AG09319 (cell line): Measurements from ENCODE around the gene SERINC3.
"Not testable (repeated sequence)": the region's sequence is repeated elsewhere in the genome, so short reads cannot be mapped to it uniquely, and the experiment has no call there.

Source experiments
- DNase-seq: peaks from one replicate; pipeline ENCODE4 v3.0.0-alpha.2; 2010; ENCODE audit warnings: low read depth; ENCODE audit errors: extremely low read depth
- TF ChIP-seq, protein P1 (sequence below): IDR thresholded peaks from 2 replicates; pipeline ENCODE4 v1.5.1; 2011; ENCODE audit warnings: low read depth, mild to moderate bottlenecking, inconsistent platforms, low read length, moderate library complexity

The SERINC3 gene

DNA sequence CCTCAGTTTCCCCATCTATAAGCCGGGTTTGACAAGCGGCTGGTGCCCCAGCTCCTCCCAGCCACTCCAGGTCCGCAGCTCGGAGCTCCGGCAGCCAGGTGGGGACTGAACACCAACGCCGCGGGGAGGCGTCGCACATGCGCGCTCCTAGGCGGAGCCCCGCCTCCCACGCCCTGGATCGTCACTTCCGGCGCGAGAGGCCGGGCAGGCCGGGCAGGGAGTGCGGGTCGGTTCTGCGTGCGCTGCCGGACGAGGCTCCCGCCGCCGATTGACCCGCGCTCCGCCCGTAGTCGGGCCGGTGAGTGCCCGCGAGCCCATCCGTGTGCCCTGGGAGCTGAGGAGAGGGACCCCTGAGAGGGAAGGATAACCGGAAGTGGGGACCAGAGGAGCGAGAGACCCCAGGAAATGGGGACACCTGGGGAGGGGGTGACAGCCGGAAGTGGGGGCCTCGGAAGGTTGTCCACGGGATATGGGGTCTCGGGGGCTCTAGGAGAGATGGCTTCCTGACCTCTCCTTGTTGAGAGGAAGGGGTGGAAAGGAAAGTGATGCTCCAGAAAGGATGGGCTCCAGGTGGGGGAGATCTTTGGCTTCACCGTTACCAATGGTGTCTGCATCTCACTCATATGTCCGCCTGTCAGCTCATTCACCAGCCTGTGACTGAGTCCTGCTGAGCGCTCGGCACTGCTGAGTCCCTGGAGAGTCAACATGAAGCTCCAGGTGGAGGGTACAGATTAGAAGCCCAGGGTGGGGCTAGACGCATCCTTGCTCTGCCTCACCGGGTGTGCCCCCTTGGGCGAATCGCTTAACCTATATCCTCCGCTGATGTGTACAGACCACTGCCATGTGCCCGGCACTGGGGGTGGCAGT is 45.9 kb downstream of the SERINC3 start, which contains the start of gene TTPAL:
Gene TTPAL, plus strand, starts transcription at position 181 of the 867 bp plus-strand sequence. CDS start 4,126 bp downstream, outside the sequence.
- no peak for DNase-seq
- TF ChIP-seq, protein P1, sequence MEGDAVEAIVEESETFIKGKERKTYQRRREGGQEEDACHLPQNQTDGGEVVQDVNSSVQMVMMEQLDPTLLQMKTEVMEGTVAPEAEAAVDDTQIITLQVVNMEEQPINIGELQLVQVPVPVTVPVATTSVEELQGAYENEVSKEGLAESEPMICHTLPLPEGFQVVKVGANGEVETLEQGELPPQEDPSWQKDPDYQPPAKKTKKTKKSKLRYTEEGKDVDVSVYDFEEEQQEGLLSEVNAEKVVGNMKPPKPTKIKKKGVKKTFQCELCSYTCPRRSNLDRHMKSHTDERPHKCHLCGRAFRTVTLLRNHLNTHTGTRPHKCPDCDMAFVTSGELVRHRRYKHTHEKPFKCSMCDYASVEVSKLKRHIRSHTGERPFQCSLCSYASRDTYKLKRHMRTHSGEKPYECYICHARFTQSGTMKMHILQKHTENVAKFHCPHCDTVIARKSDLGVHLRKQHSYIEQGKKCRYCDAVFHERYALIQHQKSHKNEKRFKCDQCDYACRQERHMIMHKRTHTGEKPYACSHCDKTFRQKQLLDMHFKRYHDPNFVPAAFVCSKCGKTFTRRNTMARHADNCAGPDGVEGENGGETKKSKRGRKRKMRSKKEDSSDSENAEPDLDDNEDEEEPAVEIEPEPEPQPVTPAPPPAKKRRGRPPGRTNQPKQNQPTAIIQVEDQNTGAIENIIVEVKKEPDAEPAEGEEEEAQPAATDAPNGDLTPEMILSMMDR = peak; percentile 42

- no peak for DNase-seq
- TF ChIP-seq, protein P1 = no peak
Measured at GRCh38 chr20:44475372-44475693, 46.5 kb downstream of the SERINC3 start.

GRCh38 chr20:44472283-44472682 is 49.6 kb downstream of the SERINC3 start:
- not testable (repeated sequence) for DNase-seq

GRCh38 chr20:44471481-44471882 is 50.4 kb downstream of the SERINC3 start:
- no peak for DNase-seq
- TF ChIP-seq, protein P1 = peak; percentile 59

- DNase-seq = no peak
- TF ChIP-seq, protein P1 = no peak
Measured at GRCh38 chr20:44470327-44470726, 51.5 kb downstream of the SERINC3 start.

DNA sequence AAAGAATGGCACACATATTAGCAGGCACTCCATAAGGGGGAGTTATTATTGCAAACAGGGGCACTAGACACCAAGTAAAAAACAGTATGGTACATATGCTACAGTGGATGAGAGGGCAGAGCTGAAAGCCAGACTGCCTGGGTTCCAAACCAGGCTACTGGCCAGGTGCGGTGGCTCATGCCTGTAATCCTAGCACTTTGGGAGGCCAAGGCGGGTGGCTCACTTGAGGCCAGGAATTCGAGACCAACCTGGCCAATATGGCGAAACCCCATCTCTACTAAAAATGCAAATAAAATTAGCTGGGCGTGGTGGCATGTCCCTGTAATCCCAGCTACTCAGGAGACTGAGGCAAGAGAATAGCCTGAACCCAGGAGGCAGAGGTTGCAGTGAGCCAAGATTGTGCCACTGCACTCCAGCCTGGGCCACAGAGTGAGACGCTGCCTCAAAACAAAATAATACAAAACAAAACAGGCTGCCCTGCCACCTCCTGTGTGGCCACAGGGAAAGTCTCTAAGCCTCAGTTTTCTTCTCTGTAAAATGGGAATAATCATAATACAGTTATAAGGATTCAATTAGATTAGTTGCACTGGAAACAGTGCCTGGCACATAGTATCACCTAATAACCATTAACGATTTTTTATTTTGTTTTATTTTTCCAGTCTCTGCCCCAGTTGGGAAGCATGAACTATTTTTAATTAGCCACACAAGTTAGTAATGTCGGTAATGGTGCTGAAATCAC is 53.7 kb downstream of the SERINC3 start:
- DNase-seq = no peak
- TF ChIP-seq, protein P1 = no peak

DNA sequence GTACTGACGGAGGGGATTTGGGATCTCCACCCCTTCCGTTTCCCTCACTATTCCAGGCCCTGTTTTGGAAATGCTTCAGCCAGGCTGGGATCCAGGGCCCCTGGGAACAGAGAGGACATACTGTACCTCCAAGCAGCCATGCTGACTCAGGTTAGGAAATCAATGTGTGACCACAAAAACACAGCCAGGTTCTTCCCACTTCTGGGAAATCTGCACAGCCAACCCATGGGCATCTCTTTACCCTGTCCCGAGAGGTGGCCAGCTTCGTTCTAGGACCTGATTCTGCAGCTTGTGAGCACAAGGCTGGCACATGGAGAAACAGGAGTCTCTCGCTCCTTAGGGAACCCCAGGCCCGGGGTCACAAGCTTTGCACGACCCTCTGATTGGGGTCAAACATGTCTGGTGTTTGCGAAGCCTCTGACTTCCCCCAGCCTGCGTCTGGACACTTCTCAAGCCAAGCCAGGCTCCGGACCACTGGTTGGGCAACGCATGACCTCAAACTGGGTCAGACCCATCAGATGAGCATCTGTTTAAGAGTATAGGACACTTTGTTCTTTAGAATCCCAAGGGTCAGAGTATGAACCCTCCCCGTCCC is 54.5 kb downstream of the SERINC3 start:
- TF ChIP-seq, protein P1 = no peak
- DNase-seq = no peak
